Measurements from ENCODE around the gene SEC24C. TPM values are rescaled to one million over a fixed set of nuclear protein-coding genes. Genes with fewer than 3 reads are reported as not detected.

Gene SEC24C
- total and polyA plus RNA-seq, 2 of the 13 experiments (the other 11 are each of a cell fraction or from before 2014, with no cell fraction given), result 63.1 to 66.4 TPM

DNA sequence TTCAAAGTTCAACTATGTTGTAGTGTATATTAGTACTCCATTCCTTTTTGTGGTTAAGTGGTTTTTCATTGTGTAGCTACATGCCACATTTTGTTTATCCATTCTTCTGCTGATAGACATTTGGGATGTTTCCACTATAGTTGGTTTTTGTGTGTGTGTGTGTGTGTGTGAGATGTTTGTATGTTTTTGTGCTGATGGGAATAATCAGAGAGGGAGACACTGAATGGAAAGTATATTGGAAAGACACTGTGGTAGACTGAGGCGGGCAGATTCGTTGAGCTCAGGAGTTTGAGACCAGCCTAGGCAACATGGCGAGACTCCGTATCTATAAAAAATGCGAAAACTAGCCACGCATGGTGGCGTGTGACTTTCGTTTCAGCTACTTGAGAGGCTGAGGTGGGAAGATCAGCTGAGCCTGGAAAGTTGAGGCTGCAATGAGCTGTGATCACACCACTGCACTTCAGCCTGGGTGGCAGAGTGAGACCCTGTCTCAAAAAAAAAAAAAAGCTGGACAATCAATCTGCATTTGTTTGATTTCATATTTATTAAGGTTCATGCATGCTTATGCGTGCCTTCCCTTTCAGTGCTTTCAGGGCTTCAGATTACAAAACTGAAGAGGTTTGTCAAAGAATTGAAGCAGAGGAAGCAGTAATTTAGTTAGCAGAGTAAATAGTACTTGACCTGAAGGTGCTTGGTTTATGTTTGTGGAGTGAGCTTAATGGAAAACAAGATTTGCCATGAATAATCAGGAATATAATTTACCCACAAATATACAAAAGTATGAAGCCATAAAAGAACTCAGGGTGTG, 14.7 kb downstream of the SEC24C start:
- no peak overlapping the region for H2AFZ ChIP-seq (ENCODE audit: low read length)
- FAIRE-seq, result no peak
- BruUV-seq (replicated peaks), result no TSS peak
- POLR2A ChIA-PET, result no interaction called here
- H3K36me3 ChIP-seq (replicated peaks in 1 of 2; ENCODE audit: control insufficient read depth in 1 of 2, insufficient read depth in 2 of 2, low read length in 2 of 2), result peaks cover 38 to 68% of the 10 kb centered on the region in 2 experiments; a peak in 4 of 5 replicates
- no peak overlapping the region for H3K27ac ChIP-seq (ENCODE audit: extremely low read length, insufficient read depth, low read length)
- H3K4me1 ChIP-seq (ENCODE audit: insufficient read depth, low read length), result 0 out of 2 replicates have a peak, but pooled peaks cover 5% of the 10 kb centered on the region
- in situ Hi-C loops (cut with HindIII; ENCODE audit: extremely low pct_ligation_motif_present, low pct_unique_long_range_greater_than_20kb) (no loop called here), intact Hi-C loops (cut with micrococcal nuclease; ENCODE audit: unreplicated experiment) (no loop called here)
- ATAC-seq, result no peak
- H3K9ac ChIP-seq (ENCODE audit: insufficient read depth, low read depth, low read length), result no peak overlapping the region
- WGBS (ENCODE audit: low lambda C conversion rate), result 98% methylated on average over 9 of the region's 9 CpGs
- no peak overlapping the region for H3K4me3 ChIP-seq (replicated peaks in 1 of 3; ENCODE audit: insufficient read depth in 1 of 3, low read depth in 2 of 3, low read length in 3 of 3)
- no peak for DNase-seq (ENCODE audit: low spot score)
- H3K27me3 ChIP-seq (ENCODE audit: control insufficient read depth in 1 of 2, insufficient read depth in 2 of 2, low read length in 2 of 2), result no peaks in the 10 kb centered on the region; a peak in 1 of 5 replicates
- H3K4me2 ChIP-seq (ENCODE audit: low read depth, low read length), result no peak overlapping the region
- H4K20me1 ChIP-seq (ENCODE audit: insufficient read depth, low read length), result no peaks in the 10 kb centered on the region
- no peaks in the 10 kb centered on the region for H3K79me2 ChIP-seq (ENCODE audit: insufficient read depth, low read length)
- H3K9me3 ChIP-seq (ENCODE audit: low read length), result no peaks in the 10 kb centered on the region
- no peak for TF ChIP-seq NCOR1 (IDR thresholded peaks at IDR 0.05; ENCODE audit: borderline replicate concordance, low read length)
- TF ChIP-seq ZSCAN12 (CRISPR knock-in tag; IDR thresholded peaks at IDR 0.05), result no peak
- TF ChIP-seq ZNF652 (CRISPR knock-in tag; IDR thresholded peaks at IDR 0.05; ENCODE audit: borderline replicate concordance, low read depth), result no peak
- TF ChIP-seq ZSCAN29 (CRISPR knock-in tag; conservative IDR thresholded peaks at IDR 0.05), result no peak
- TF ChIP-seq ZFP37 (CRISPR knock-in tag; IDR thresholded peaks at IDR 0.05; ENCODE audit: borderline replicate concordance), result no peak
- no peak for TF ChIP-seq KLF15 (CRISPR knock-in tag; IDR thresholded peaks at IDR 0.05; ENCODE audit: borderline replicate concordance)
- TF ChIP-seq, protein P1, sequence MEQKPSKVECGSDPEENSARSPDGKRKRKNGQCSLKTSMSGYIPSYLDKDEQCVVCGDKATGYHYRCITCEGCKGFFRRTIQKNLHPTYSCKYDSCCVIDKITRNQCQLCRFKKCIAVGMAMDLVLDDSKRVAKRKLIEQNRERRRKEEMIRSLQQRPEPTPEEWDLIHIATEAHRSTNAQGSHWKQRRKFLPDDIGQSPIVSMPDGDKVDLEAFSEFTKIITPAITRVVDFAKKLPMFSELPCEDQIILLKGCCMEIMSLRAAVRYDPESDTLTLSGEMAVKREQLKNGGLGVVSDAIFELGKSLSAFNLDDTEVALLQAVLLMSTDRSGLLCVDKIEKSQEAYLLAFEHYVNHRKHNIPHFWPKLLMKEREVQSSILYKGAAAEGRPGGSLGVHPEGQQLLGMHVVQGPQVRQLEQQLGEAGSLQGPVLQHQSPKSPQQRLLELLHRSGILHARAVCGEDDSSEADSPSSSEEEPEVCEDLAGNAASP (CRISPR knock-in tag; IDR thresholded peaks at IDR 0.05; ENCODE audit: borderline replicate concordance), result no peak
- no peak for TF ChIP-seq ZNF496 (CRISPR knock-in tag; IDR thresholded peaks at IDR 0.05; ENCODE audit: insufficient replicate concordance)
- TF ChIP-seq, protein P2, sequence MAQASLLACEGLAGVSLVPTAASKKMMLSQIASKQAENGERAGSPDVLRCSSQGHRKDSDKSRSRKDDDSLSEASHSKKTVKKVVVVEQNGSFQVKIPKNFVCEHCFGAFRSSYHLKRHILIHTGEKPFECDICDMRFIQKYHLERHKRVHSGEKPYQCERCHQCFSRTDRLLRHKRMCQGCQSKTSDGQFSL (CRISPR knock-in tag; IDR thresholded peaks at IDR 0.05), result no peak
- TF ChIP-seq, protein P3, sequence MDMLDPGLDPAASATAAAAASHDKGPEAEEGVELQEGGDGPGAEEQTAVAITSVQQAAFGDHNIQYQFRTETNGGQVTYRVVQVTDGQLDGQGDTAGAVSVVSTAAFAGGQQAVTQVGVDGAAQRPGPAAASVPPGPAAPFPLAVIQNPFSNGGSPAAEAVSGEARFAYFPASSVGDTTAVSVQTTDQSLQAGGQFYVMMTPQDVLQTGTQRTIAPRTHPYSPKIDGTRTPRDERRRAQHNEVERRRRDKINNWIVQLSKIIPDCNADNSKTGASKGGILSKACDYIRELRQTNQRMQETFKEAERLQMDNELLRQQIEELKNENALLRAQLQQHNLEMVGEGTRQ (IDR thresholded peaks at IDR 0.05; ENCODE audit: low read depth, low read length), result no peak
- TF ChIP-seq, protein P3 (CRISPR knock-in tag; IDR thresholded peaks at IDR 0.05; ENCODE audit: borderline replicate concordance), result no peak
- TF ChIP-seq, protein P4, sequence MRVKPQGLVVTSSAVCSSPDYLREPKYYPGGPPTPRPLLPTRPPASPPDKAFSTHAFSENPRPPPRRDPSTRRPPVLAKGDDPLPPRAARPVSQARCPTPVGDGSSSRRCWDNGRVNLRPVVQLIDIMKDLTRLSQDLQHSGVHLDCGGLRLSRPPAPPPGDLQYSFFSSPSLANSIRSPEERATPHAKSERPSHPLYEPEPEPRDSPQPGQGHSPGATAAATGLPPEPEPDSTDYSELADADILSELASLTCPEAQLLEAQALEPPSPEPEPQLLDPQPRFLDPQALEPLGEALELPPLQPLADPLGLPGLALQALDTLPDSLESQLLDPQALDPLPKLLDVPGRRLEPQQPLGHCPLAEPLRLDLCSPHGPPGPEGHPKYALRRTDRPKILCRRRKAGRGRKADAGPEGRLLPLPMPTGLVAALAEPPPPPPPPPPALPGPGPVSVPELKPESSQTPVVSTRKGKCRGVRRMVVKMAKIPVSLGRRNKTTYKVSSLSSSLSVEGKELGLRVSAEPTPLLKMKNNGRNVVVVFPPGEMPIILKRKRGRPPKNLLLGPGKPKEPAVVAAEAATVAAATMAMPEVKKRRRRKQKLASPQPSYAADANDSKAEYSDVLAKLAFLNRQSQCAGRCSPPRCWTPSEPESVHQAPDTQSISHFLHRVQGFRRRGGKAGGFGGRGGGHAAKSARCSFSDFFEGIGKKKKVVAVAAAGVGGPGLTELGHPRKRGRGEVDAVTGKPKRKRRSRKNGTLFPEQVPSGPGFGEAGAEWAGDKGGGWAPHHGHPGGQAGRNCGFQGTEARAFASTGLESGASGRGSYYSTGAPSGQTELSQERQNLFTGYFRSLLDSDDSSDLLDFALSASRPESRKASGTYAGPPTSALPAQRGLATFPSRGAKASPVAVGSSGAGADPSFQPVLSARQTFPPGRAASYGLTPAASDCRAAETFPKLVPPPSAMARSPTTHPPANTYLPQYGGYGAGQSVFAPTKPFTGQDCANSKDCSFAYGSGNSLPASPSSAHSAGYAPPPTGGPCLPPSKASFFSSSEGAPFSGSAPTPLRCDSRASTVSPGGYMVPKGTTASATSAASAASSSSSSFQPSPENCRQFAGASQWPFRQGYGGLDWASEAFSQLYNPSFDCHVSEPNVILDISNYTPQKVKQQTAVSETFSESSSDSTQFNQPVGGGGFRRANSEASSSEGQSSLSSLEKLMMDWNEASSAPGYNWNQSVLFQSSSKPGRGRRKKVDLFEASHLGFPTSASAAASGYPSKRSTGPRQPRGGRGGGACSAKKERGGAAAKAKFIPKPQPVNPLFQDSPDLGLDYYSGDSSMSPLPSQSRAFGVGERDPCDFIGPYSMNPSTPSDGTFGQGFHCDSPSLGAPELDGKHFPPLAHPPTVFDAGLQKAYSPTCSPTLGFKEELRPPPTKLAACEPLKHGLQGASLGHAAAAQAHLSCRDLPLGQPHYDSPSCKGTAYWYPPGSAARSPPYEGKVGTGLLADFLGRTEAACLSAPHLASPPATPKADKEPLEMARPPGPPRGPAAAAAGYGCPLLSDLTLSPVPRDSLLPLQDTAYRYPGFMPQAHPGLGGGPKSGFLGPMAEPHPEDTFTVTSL (CRISPR knock-in tag; IDR thresholded peaks at IDR 0.05; ENCODE audit: borderline replicate concordance), result no peak
- no peak for TF ChIP-seq TRIM24 (CRISPR knock-in tag; IDR thresholded peaks at IDR 0.05)
- TF ChIP-seq MEIS2 (CRISPR knock-in tag; IDR thresholded peaks at IDR 0.05), result no peak
- CTCF ChIA-PET (ENCODE audit: low intra/inter-chr PET ratio, low total read pairs), result no interaction called here

All from HepG2 (cell line).